K562 (cell line): ENCODE results near the gene PRKG1. TPM values are rescaled to one million over a fixed set of nuclear protein-coding genes. Genes with fewer than 3 reads are reported as not detected.

ENCODE experiments used
- CBFB ChIP-seq: sonication (generic); formaldehyde crosslinking; IDR thresholded peaks from 2 replicates; pipeline ENCODE4 v1.4.0; 2020; ENCODE audit warnings: mild to moderate bottlenecking, missing genetic modification reagents
- CC2D1A ChIP-seq: fragments of 450-650 bp; IDR thresholded peaks from 2 replicates; pipeline ENCODE4 v1.6.1; 2017; ENCODE audit warnings: mild to moderate bottlenecking
- DEAF1 ChIP-seq: fragments of 450-650 bp; formaldehyde crosslinking; IDR thresholded peaks from 2 replicates; pipeline ENCODE4 v1.4.0; 2020; ENCODE audit warnings: mild to moderate bottlenecking, moderate library complexity
- DMBX1 ChIP-seq: fragments of 250-450 bp; sonication (Bioruptor Pico); IDR thresholded peaks from 2 replicates; pipeline ENCODE4 v1.8.0; 2022; ENCODE audit warnings: inconsistent platforms, mild to moderate bottlenecking, moderate library complexity, borderline replicate concordance
- ETV5 ChIP-seq: sonication (generic); formaldehyde crosslinking; IDR thresholded peaks from 2 replicates; pipeline ENCODE4 v1.4.0; 2020; ENCODE audit warnings: low read depth, mild to moderate bottlenecking, missing genetic modification reagents
- HSF4 ChIP-seq: fragments of 250-450 bp; sonication (Bioruptor Pico); IDR thresholded peaks from 2 replicates; pipeline ENCODE4 v2.1.2; 2022; ENCODE audit warnings: mild to moderate bottlenecking, moderate library complexity, borderline replicate concordance
- RHOXF2B ChIP-seq: fragments of 250-450 bp; sonication (Bioruptor Pico); conservative IDR thresholded peaks from 2 replicates; pipeline ENCODE4 v1.5.1; 2021
- TCFL5 ChIP-seq: fragments of 250-450 bp; sonication (Bioruptor Pico); conservative IDR thresholded peaks from 2 replicates; pipeline ENCODE4 v1.6.1; 2021; ENCODE audit warnings: mild to moderate bottlenecking, moderate library complexity, matching md5 sums
- ZBTB43 ChIP-seq: sonication (generic); formaldehyde crosslinking; IDR thresholded peaks from 2 replicates; pipeline ENCODE4 v1.8.0; 2023; ENCODE audit warnings: mild to moderate bottlenecking, missing genetic modification reagents
- ZBTB49 ChIP-seq: sonication (generic); formaldehyde crosslinking; IDR thresholded peaks from 2 replicates; pipeline ENCODE4 v1.8.0; 2022; ENCODE audit warnings: missing genetic modification reagents, mild to moderate bottlenecking, borderline replicate concordance
- ZNF609 ChIP-seq: sonication (generic); formaldehyde crosslinking; IDR thresholded peaks from 2 replicates; pipeline ENCODE4 v1.8.1; 2023; ENCODE audit warnings: missing genetic modification reagents, mild to moderate bottlenecking, borderline replicate concordance
- polyA plus RNA-seq, 8 experiments: library from polyadenylated mRNA; depleted of rRNA in 4 of 8; stranded (reverse) in 5 of 8; unstranded in 3 of 8; fragments of >200 nt; fragmentation: Nextera tagmentation in 2 of 8; fragmentation: Illumina TruSeq in 1 of 8; extraction: Ambion mirVana in 2 of 8; extraction: Trizol in 1 of 8; gene quantifications; 2 replicates each; pipeline versions ENCODE4 v1.2.1 to v1.2.3, GENCODE V29; 2011 to 2014; ENCODE audit warnings: inconsistent platforms in 1 of 8, missing spikeins in 1 of 8
- total RNA-seq, 7 experiments: library from RNA; depleted of rRNA in 6 of 7; stranded (reverse); fragments of >200 nt in 6 of 7; fragmentation: Illumina TruSeq in 2 of 7; extraction: Trizol in 2 of 7; gene quantifications; 2 replicates each; pipeline versions ENCODE4 v1.2.1 to v1.2.3, GENCODE V29; 2011 to 2021; ENCODE audit warnings: low replicate concordance in 1 of 7

Gene PRKG1
- total and polyA plus RNA-seq, 9 of the 15 experiments (the other 6 are each of a cell fraction or from before 2014, with no cell fraction given), result 0.22 TPM; not detected in 8

- TF ChIP-seq ZNF609 (no peak), ZBTB43 (no peak), TCFL5 (no peak), RHOXF2B (CRISPR knock-in tag) (no peak), CBFB (CRISPR knock-in tag) (no peak), ZBTB49 (CRISPR knock-in tag) (no peak), DEAF1 (CRISPR knock-in tag) (no peak), ETV5 (CRISPR knock-in tag) (no peak), DMBX1 (CRISPR knock-in tag) (no peak), CC2D1A (no peak), HSF4 (CRISPR knock-in tag) (no peak)
Measured at GRCh38 chr10:51244748-51245490, 170.6 kb downstream of the PRKG1 start (continued).
